ENCODE results near the gene TMEM235.

DNA sequence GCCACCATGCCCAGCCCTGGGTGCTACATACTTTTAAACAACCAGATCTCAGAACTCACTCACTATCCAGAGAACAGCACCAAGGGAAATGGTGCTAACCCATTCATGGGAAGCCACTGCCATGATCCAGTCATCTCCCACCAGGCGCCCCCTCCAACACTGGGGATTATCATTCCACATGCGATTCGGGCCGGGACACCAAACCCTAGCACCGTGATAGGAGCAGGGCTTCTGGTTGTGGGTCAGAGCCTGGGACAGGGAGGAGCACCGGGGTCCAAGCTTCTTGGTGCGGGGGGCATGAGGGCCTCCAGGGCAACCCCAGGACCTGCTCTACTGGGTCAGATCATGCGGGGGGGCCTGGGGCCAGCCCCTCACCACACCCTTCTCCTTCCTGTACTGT lies 4.5 kb downstream of the TMEM235 start:
- TF ChIP-seq, protein P1, sequence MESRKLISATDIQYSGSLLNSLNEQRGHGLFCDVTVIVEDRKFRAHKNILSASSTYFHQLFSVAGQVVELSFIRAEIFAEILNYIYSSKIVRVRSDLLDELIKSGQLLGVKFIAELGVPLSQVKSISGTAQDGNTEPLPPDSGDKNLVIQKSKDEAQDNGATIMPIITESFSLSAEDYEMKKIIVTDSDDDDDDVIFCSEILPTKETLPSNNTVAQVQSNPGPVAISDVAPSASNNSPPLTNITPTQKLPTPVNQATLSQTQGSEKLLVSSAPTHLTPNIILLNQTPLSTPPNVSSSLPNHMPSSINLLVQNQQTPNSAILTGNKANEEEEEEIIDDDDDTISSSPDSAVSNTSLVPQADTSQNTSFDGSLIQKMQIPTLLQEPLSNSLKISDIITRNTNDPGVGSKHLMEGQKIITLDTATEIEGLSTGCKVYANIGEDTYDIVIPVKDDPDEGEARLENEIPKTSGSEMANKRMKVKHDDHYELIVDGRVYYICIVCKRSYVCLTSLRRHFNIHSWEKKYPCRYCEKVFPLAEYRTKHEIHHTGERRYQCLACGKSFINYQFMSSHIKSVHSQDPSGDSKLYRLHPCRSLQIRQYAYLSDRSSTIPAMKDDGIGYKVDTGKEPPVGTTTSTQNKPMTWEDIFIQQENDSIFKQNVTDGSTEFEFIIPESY (IDR thresholded peaks at IDR 0.05): no peak
- TF ChIP-seq, protein P2, sequence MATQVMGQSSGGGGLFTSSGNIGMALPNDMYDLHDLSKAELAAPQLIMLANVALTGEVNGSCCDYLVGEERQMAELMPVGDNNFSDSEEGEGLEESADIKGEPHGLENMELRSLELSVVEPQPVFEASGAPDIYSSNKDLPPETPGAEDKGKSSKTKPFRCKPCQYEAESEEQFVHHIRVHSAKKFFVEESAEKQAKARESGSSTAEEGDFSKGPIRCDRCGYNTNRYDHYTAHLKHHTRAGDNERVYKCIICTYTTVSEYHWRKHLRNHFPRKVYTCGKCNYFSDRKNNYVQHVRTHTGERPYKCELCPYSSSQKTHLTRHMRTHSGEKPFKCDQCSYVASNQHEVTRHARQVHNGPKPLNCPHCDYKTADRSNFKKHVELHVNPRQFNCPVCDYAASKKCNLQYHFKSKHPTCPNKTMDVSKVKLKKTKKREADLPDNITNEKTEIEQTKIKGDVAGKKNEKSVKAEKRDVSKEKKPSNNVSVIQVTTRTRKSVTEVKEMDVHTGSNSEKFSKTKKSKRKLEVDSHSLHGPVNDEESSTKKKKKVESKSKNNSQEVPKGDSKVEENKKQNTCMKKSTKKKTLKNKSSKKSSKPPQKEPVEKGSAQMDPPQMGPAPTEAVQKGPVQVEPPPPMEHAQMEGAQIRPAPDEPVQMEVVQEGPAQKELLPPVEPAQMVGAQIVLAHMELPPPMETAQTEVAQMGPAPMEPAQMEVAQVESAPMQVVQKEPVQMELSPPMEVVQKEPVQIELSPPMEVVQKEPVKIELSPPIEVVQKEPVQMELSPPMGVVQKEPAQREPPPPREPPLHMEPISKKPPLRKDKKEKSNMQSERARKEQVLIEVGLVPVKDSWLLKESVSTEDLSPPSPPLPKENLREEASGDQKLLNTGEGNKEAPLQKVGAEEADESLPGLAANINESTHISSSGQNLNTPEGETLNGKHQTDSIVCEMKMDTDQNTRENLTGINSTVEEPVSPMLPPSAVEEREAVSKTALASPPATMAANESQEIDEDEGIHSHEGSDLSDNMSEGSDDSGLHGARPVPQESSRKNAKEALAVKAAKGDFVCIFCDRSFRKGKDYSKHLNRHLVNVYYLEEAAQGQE (IDR thresholded peaks at IDR 0.05): no peak

All from liver (tissue), 1 donor.